Natural killer cell (primary cell): ENCODE measurements around the gene NRXN3. TPM values are rescaled to one million over a fixed set of nuclear protein-coding genes. Genes with fewer than 3 reads are reported as not detected.

Source experiments
- ATAC-seq, 3 donors: fragments of 150-1000 bp in 2 of 3; fragments of 200-7000 bp in 1 of 3; cut with Tn5 transposase; 1 replicate in 1 of 3; 2 replicates in 2 of 3; pipeline ENCODE4 v1.10.0; 2021; ENCODE audit warnings: mild to moderate bottlenecking in 2 of 3, moderate library complexity in 2 of 3
- DNase-seq, 2 donors: peaks; one replicate each; pipeline versions ENCODE4 v3.0.0 to v3.0.0-alpha.2; 2013 to 2021; ENCODE audit warnings: mixed read lengths in 1 of 2
- H3K27ac ChIP-seq: one replicate; pipeline ENCODE4 v1.5.1; 2013; ENCODE audit warnings: mild to moderate bottlenecking, low read length
- H3K27me3 ChIP-seq: one replicate; pipeline ENCODE4 v1.6.1; 2013; ENCODE audit warnings: low read length; ENCODE audit not compliant: control insufficient read depth, insufficient read depth
- H3K36me3 ChIP-seq: one replicate; pipeline ENCODE4 v1.6.1; 2013; ENCODE audit warnings: low read length; ENCODE audit not compliant: control insufficient read depth, insufficient read depth
- H3K4me1 ChIP-seq: one replicate; pipeline ENCODE4 v1.6.1; 2013; ENCODE audit warnings: low read length; ENCODE audit not compliant: control insufficient read depth, insufficient read depth
- H3K4me3 ChIP-seq: one replicate; pipeline ENCODE4 v1.5.1; 2013; ENCODE audit warnings: low read length
- H3K9me3 ChIP-seq: one replicate; pipeline ENCODE4 v1.6.1; 2013; ENCODE audit warnings: low read length; ENCODE audit not compliant: control insufficient read depth, insufficient read depth
- H3K27ac Mint-ChIP-seq, 2 donors: one replicate each; pipeline ENCODE4 v1.8.0; 2022; ENCODE audit warnings: mild to moderate bottlenecking in 2 of 2, mixed read lengths in 2 of 2, moderate library complexity in 1 of 2
- H3K27me3 Mint-ChIP-seq, 2 donors: one replicate each; pipeline ENCODE4 v1.8.0; 2022; ENCODE audit warnings: low read depth in 2 of 2, mixed read lengths in 2 of 2
- H3K36me3 Mint-ChIP-seq: one replicate; pipeline ENCODE4 v1.8.0; 2022; ENCODE audit warnings: mixed read lengths
- H3K4me1 Mint-ChIP-seq, 2 donors: one replicate each; pipeline ENCODE4 v1.8.0; 2022; ENCODE audit warnings: mixed read lengths in 2 of 2
- H3K4me3 Mint-ChIP-seq: one replicate; pipeline ENCODE4 v1.8.0; 2022; ENCODE audit warnings: mild to moderate bottlenecking, moderate library complexity, mixed read lengths
- H3K9me3 Mint-ChIP-seq, 2 donors: one replicate each; pipeline ENCODE4 v1.8.0; 2022; ENCODE audit warnings: mixed read lengths in 2 of 2
- WGBS: methylation state at CpG from one replicate; pipeline ENCODE4 v1.1.7; 2013; ENCODE audit warnings: missing lambda C conversion rate; ENCODE audit not compliant: insufficient coverage; 5-methylcytosine and 5-hydroxymethylcytosine counted together
- intact Hi-C: fragments of 100-400 bp; cut with micrococcal nuclease; formaldehyde crosslinking; loops from one replicate; pipeline ENCODE4 v1.14.2; 2022
- total RNA-seq, 4 donors: library from RNA; stranded (reverse); fragments of 120-200 nt in 1 of 4; gene quantifications; one replicate each; pipeline versions ENCODE4 v1.2.3 to v1.2.4, GENCODE V29; 2013 to 2022
- TF ChIP-seq, protein P1 (sequence below): fragments of 200-600 bp; IDR thresholded peaks from one replicate; pipeline ENCODE4 v1.8.0; 2022; ENCODE audit warnings: antibody characterized with exemption

The NRXN3 gene
- total RNA-seq, 3 donors from 2014 or later (not counting 1 experiment from before 2014, with no cell fraction given) = not detected

DNA sequence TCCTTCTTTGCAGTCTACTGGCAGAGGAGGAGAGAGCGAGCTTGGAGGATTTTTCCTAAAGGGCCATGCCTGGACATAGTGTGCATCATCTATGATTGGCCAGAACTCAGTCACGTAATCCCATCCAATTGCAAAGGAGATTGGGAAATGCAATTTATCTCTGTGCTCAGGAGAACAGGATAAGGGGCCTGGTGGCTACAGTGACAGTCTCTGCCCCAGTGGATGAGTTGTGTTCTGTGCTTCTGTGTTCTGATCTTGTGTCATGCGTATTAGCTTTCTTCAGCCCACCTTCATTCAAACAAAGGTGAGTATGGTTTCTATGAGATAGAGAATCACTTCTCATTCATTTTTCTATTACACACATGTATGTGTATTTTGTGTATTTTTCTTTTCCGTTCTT lies 144.3 kb downstream of the NRXN3 start:
- H3K27me3 Mint-ChIP-seq = peaks cover 11 to 40% of the 10 kb centered on the region in 2 donors
- Histone ChIP-seq H3K27ac (no peak overlapping the region), H3K36me3 (no peaks in the 10 kb centered on the region), H3K27me3 (no peaks in the 10 kb centered on the region), H3K4me1 (no peaks in the 10 kb centered on the region), H3K4me3 (no peak overlapping the region), H3K9me3 (no peaks in the 10 kb centered on the region)
- H3K27ac Mint-ChIP-seq = no peak overlapping the region
- no peak overlapping the region for H3K4me3 Mint-ChIP-seq
- ATAC-seq = no peak
- WGBS = 78% methylated on average over 2 of the region's 4 CpGs
- no peak for DNase-seq
- intact Hi-C loops = no loop called here
- TF ChIP-seq, protein P1, sequence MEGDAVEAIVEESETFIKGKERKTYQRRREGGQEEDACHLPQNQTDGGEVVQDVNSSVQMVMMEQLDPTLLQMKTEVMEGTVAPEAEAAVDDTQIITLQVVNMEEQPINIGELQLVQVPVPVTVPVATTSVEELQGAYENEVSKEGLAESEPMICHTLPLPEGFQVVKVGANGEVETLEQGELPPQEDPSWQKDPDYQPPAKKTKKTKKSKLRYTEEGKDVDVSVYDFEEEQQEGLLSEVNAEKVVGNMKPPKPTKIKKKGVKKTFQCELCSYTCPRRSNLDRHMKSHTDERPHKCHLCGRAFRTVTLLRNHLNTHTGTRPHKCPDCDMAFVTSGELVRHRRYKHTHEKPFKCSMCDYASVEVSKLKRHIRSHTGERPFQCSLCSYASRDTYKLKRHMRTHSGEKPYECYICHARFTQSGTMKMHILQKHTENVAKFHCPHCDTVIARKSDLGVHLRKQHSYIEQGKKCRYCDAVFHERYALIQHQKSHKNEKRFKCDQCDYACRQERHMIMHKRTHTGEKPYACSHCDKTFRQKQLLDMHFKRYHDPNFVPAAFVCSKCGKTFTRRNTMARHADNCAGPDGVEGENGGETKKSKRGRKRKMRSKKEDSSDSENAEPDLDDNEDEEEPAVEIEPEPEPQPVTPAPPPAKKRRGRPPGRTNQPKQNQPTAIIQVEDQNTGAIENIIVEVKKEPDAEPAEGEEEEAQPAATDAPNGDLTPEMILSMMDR = no peak
- no peaks in the 10 kb centered on the region for H3K4me1 Mint-ChIP-seq
- no peaks in the 10 kb centered on the region for H3K36me3 Mint-ChIP-seq
- H3K9me3 Mint-ChIP-seq = no peaks in the 10 kb centered on the region

DNA sequence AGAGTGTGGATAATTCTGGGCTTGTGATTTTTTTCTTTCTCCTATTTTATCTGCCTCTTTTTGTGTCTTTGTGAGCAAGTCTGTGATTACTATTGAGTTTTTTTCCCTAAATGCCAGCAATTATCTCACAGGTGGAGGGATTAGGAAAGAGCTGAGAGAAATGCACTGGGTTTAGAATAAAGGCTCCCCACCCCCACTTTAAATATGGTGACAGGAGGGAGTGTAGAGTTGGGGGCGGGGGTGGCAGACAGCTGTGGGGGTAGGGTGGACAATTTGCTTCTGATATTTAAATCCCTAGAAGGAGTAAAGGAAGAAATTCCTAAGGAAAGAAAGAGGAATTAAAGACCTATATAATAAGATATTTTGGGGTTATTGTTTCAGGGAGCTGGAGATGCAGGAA lies 145.9 kb downstream of the NRXN3 start:
- DNase-seq (no peak), ATAC-seq (no peak)
- intact Hi-C loops = no loop called here
- 80% methylated on average over 1 of the region's 1 CpG for WGBS
- Histone ChIP-seq H3K4me3 (no peak overlapping the region), H3K27ac (no peak overlapping the region), H3K36me3 (no peaks in the 10 kb centered on the region), H3K27me3 (no peaks in the 10 kb centered on the region), H3K4me1 (no peaks in the 10 kb centered on the region), H3K9me3 (no peaks in the 10 kb centered on the region)
- no peaks in the 10 kb centered on the region for H3K9me3 Mint-ChIP-seq
- H3K4me1 Mint-ChIP-seq = no peaks in the 10 kb centered on the region
- H3K4me3 Mint-ChIP-seq = no peak overlapping the region
- no peak overlapping the region for H3K27ac Mint-ChIP-seq
- no peaks in the 10 kb centered on the region for H3K36me3 Mint-ChIP-seq
- peaks cover 16 to 50% of the 10 kb centered on the region in 2 donors for H3K27me3 Mint-ChIP-seq
- TF ChIP-seq, protein P1 = no peak

DNA sequence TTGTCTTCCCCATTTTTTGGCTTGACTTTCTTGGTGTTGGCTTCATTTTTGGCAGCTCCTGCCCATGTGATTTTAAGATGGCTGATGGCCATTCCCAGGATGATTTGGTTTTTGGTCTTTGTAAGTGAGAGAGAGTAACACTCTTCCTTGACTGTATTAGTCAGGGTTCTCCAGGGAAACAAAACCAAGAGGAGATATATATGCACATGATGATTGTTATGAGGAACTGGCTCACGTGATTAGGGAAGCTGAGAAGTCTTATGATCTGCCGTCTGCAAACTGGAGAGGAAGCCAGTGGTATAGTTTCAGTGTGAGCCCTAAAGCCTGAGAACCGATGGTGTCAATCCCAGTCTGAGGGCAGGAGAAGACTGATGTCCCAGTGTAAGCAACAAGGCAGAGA lies 146.6 kb downstream of the NRXN3 start:
- H3K4me1 Mint-ChIP-seq = no peaks in the 10 kb centered on the region
- H3K27me3 Mint-ChIP-seq = peaks cover 24 to 49% of the 10 kb centered on the region in 2 donors
- ATAC-seq (no peak), DNase-seq (no peak)
- no peaks in the 10 kb centered on the region for H3K36me3 Mint-ChIP-seq
- no peak overlapping the region for H3K4me3 Mint-ChIP-seq
- H3K9me3 Mint-ChIP-seq = no peaks in the 10 kb centered on the region
- Histone ChIP-seq H3K27me3 (no peaks in the 10 kb centered on the region), H3K4me1 (no peaks in the 10 kb centered on the region), H3K27ac (no peak overlapping the region), H3K9me3 (no peaks in the 10 kb centered on the region), H3K36me3 (no peaks in the 10 kb centered on the region), H3K4me3 (no peak overlapping the region)
- no peak overlapping the region for H3K27ac Mint-ChIP-seq
- TF ChIP-seq, protein P1 = no peak
- 5% methylated on average over 3 of the region's 3 CpGs for WGBS
- intact Hi-C loops = no loop called here

DNA sequence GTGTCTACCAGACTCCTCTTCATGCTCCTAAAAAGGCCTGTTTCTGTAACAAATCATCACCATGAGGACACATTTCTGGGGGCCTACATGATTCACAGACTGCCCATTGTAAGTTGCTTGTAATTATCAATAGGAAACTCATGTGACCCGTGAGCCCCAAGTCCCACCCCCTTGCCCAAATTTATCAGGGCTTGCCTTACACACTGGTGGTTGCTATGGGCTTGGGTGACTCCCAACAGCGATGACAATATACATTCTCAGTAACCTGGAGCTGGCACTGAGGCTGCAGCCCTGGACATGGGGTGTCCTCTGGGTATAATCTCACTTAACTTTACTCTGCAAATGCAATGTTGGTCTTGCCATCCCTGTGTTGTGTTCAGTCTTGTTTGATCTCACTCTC lies 149.2 kb downstream of the NRXN3 start:
- 62% methylated on average over 2 of the region's 2 CpGs for WGBS
- H3K36me3 ChIP-seq = no peaks in the 10 kb centered on the region
- H3K27me3 Mint-ChIP-seq = peaks cover 25 to 40% of the 10 kb centered on the region in 2 donors
- ATAC-seq (no peak), DNase-seq (no peak)
- TF ChIP-seq, protein P1 = no peak
- H3K4me3 Mint-ChIP-seq = no peak overlapping the region
- H3K36me3 Mint-ChIP-seq = no peaks in the 10 kb centered on the region
- no peak overlapping the region for H3K4me3 ChIP-seq
- H3K9me3 Mint-ChIP-seq = no peaks in the 10 kb centered on the region
- no peaks in the 10 kb centered on the region for H3K4me1 ChIP-seq
- H3K27ac Mint-ChIP-seq = no peak overlapping the region
- no peak overlapping the region for H3K27ac ChIP-seq
- H3K27me3 ChIP-seq = no peaks in the 10 kb centered on the region
- H3K9me3 ChIP-seq = no peaks in the 10 kb centered on the region
- intact Hi-C loops = no loop called here
- no peaks in the 10 kb centered on the region for H3K4me1 Mint-ChIP-seq
